ENCODE measurements around the gene RGS14.

Gene RGS14

DNA sequence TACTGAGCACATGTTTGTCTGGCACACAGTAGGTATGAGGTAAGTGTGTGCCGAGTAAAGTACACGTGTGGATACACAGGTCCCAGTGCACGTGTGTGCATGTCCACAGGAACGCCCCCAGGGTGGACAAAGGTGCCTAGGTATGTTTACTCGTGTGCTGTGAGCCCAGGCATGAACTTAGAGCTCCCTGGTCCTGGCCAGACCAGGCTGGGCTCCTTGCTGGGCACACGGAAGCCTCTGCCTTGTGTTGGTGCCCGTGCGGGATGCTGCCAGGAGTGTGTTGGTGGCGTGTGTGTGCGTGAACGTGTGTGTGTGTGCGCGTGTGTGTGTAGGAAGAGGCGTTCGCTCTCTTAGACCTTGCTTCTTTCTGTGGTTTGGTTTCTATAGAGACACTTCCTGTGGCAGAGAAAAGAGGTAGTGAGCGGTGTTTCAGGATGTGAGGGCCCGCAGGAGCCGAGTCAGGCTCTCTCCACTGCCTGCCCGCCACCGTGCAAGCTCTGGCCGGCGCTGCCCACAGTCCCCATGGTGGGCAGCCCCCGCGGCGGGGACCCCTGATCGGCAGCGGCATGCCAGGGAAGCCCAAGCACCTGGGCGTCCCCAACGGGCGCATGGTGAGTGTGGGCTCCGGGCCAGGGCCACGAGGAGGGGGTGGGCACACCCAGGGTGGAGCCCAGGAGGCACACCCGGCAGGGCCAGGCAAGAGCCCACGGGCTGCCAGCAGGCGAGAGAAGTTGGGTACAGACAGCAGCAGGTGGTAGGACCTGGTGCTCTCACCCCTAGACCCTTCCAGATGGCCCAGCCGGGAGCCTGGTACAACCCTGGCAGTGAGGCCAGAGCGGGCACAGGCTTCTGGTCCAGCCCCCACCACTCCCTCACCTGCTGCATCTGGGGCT is at the start of gene RGS14:
Gene RGS14, plus strand, starts transcription at position 466 of the 893 bp plus-strand sequence. Its CDS starts 101 bp downstream, at position 567.
- no peak within 1 kb of the TSS for H3K4me3 ChIP-seq (ENCODE audit: low read depth, low read length)

DNA sequence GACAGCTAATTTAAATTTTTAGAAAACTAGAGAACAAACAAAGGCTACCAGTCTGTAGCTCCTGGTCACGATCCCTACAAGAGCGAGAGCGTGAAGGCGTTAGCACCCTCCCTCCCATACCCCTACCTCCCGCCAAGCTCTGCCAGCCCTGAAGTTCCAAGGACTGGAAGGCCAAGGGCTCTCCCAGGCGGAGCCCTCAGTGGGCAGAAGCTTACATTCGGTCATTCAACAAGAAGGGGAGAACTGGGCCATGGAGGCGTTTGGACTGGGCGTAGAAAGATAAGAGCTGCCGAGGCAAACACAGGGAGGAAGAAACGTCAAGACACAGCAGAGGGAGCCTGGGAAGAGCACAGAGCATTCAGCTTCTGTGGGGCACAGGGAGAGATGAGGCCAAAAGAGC is 49.0 kb upstream of the RGS14 start:
- no peak overlapping the region for H3K4me3 ChIP-seq (ENCODE audit: low read depth, low read length)

- no peak overlapping the region for H3K4me3 ChIP-seq (ENCODE audit: low read depth, low read length)
Measured at GRCh38 chr5:177309351-177310191, 48.2 kb upstream of the RGS14 start.

DNA sequence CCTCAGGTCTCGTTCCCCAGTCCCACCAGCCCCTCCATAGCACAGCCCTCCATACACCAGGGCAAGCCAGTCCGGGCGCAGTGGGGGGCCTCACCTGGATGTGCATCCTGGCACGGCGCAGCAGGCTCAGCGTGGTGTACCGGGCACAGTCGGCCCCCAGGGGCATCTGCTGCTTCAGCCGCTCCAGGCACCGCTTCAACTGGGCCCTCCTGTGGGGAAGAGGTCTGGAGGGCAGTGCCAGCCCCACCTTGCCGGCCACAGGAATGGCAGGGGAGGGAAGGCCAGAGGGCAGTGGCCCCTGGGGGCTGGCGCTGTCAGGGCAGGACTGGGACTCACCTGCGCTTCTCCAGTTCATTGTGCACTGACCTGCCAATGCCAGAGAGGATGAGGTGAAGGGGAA is 47.4 kb upstream of the RGS14 start:
- no peak overlapping the region for H3K4me3 ChIP-seq (ENCODE audit: low read depth, low read length)

- H3K4me3 ChIP-seq (ENCODE audit: low read depth, low read length): peak overlapping the region; percentile 62
Measured at GRCh38 chr5:177310757-177311391, 46.9 kb upstream of the RGS14 start.

- peak overlapping the region; percentile 62 for H3K4me3 ChIP-seq (ENCODE audit: low read depth, low read length)
Measured at GRCh38 chr5:177311392-177311722, 46.4 kb upstream of the RGS14 start.

DNA sequence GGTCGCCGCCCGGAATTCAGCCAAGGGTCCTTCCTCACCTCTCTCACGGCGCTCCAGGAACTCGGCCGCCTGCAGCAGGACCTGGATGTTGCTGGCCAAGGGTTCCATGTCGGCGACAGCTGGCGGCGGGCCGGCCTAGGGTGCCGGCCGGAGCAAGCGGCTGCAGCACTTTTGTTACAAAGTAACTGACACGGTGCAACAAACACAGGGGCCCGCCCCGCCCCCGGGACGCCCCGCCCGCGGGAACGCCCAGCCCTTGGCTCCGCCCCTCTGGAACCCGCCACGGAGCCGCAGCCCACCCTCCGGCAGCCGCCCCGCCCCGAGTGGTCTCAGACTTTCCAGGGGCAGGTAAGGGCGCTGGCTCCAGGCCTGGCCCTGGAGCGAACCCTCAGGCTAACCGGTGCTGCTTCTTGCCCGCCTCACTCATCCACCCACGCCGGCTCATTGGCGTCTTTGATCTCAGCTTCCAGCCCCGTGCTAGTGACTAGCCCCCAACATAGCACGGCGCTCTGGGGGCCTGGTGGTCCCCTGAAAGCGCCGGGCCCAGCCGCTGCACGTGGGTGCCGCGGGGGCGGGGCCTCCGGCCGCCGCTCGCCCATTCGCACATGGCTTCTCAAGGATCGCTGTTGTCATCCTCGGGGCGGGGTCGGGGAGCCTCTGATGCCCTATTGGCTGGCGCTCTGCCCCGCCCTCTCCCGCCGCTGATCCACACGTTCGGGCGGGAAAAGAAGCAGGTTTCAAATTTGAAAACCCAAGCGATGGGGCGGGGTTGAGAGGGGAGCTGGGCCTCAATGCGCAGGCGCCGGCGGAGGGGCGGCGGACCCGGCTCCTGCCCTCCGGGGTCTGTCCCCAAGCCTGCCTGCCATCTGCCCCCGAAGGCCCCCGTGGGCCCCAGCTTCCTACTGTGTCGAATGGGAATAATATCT is 45.7 kb upstream of the RGS14 start, which contains the start of gene MXD3:
Gene MXD3, minus strand, starts transcription at position 176 of the 926 bp plus-strand sequence. Its CDS starts 68 bp downstream, at position 108.
- peak within 1 kb of the TSS; percentile 62 for H3K4me3 ChIP-seq (ENCODE audit: low read depth, low read length)

DNA sequence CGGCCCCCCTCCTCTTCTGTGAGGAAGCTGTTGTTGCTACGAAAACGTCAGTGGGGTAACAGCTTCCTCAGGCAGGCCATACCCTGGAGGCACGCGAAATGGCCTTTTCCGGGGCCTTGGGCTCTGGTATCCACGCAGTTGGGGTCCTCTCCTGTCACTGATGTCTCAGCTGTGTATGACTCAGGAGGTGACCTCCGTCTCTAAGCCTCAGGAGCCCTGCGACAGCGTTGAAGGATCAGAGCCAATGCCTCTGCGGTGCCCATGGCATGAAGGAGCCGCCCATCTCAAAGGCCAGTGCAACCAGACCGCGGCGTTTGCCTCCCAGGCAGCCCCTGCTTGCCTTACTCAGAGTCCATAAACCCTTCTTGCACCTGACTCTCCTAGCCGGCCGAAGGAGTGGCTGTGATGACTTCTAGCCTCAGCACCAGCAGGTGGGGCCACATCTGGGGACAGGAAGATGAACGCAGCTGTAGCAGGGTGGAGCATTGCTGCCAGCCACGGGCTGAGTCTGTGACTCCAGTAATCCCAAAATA is 45.0 kb upstream of the RGS14 start:
- peak overlapping the region; percentile 44 for H3K4me3 ChIP-seq (ENCODE audit: low read depth, low read length)

GRCh38 chr5:177313561-177314259 is 44.0 kb upstream of the RGS14 start:
- no peak overlapping the region for H3K4me3 ChIP-seq (ENCODE audit: low read depth, low read length)

DNA sequence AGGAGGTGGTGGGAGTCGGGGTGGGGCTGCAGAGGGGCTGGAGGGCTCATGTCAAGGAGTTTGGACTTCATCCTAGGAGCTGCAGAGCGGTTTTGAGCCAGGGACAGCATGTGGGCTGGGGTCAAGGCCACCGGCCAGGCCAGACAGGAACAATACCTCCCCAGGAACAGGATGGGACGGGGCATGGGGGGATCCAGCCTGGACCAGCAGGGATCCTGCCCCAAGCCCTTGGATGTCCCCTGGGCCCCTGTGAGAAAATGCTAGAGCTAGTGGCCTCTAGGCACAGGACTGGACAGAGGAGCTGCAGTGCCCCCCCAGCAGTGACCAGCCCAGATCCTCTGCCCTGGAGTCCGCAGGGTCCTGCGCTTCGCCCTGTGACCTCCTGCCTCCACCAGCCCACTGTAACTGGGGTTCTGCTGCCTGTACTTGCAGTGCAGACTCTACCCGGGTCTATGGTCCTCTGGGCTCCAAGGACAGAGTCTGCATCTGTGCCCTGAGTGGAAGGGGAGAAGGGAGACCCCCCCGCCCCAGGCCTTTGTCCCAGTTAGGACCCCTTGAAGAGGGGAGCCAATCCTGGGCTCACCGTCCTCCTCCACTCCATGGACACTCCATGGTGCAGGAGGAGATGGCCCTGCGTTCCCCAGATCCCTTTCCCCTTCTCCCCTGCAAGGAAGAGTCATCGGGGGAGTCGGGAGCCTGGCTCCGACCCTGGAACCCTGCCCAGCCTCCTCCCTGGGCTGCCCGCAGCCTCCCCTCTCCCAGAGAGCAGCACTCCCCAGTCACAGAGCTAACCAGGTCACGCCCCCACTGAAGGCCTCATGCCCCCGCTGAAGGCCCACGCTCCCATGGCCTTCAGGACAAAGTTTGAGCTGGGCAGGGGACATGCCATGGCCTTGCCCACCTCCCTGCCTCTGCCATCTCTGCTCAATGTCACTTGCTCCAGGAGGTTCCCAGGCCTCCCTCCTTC is 43.1 kb upstream of the RGS14 start:
- no peak overlapping the region for H3K4me3 ChIP-seq (ENCODE audit: low read depth, low read length)

- H3K4me3 ChIP-seq (ENCODE audit: low read depth, low read length): no peak overlapping the region
Measured at GRCh38 chr5:177315411-177315810, 42.3 kb upstream of the RGS14 start.

DNA sequence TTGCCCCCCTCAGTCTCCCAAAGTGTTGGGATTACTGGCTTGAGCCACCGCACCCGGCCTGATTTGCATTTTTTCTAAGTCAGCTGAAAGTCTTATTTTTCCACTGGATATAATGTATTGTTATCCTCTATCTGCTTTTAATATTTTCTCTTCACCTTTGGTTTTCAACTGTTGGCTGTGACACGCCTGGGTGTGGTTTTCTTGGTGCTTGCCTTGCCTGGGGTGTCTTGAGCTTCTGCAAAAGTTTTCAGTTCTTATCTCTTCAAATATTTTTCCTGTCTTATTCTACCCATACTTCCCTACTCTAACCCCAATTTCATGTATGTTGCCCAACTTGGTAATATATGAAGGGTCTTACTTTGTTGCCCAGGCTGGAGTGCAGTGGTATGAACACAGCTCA is 41.7 kb upstream of the RGS14 start:
- H3K4me3 ChIP-seq (ENCODE audit: low read depth, low read length): no peak overlapping the region

GRCh38 chr5:177317959-177318377 is 39.8 kb upstream of the RGS14 start:
- no peak overlapping the region for H3K4me3 ChIP-seq (ENCODE audit: low read depth, low read length)

- no peak overlapping the region for H3K4me3 ChIP-seq (ENCODE audit: low read depth, low read length)
Measured at GRCh38 chr5:177319913-177320588, 37.7 kb upstream of the RGS14 start.

DNA sequence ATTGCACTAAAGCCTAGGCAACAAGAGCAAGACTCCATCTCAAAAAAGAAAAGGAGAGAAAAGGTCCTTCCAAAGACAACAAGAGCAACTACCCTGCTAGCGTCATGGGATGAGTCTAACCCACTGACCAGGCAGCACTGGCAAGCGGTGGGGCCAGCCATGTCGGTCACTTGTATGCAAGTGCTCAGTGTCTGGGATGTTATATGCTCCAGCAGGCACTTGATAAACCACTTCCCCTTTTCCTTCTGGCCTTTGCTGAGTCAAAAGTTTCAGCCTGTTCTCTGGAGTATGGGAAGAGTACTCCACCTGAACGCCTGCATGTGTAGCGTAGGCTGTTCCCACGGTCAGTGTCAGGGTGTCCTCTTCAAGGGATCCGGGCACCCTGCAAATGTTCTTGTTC is 36.8 kb upstream of the RGS14 start:
- H3K4me3 ChIP-seq (ENCODE audit: low read depth, low read length): no peak overlapping the region

GRCh38 chr5:177325868-177326381 is 31.8 kb upstream of the RGS14 start:
- H3K4me3 ChIP-seq (ENCODE audit: low read depth, low read length): no peak overlapping the region
